Erythroblast (primary cell): ENCODE data around the gene TAF11.

Experiments
- GATA1 ChIP-seq: IDR thresholded peaks from 2 replicates; pipeline ENCODE4 v1.6.1; 2011; ENCODE audit warnings: low read depth, mild to moderate bottlenecking, control low read depth, low read length, moderate library complexity
- POLR2A ChIP-seq: IDR thresholded peaks from 2 replicates; pipeline ENCODE4 v1.6.1; 2011; ENCODE audit warnings: mild to moderate bottlenecking, low read length

- TF ChIP-seq POLR2A (no peak), GATA1 (no peak)
Observed at GRCh38 chr6:34851361-34851760, 36.5 kb downstream of the TAF11 start.
